NCI-H82 treated with DMSO at 0.1 percent for 48 hours (cell line): ENCODE measurements around the gene ENTPD8.
A peak's percentile ranks its signal among the peaks of the same experiment; 100 is the strongest.

Experiments used
- DNase-seq: peaks from one replicate; lab custom pipeline; 2025; ENCODE audit not compliant: unreplicated experiment; lab: John Stamatoyannopoulos, UW

The ENTPD8 gene

DNA sequence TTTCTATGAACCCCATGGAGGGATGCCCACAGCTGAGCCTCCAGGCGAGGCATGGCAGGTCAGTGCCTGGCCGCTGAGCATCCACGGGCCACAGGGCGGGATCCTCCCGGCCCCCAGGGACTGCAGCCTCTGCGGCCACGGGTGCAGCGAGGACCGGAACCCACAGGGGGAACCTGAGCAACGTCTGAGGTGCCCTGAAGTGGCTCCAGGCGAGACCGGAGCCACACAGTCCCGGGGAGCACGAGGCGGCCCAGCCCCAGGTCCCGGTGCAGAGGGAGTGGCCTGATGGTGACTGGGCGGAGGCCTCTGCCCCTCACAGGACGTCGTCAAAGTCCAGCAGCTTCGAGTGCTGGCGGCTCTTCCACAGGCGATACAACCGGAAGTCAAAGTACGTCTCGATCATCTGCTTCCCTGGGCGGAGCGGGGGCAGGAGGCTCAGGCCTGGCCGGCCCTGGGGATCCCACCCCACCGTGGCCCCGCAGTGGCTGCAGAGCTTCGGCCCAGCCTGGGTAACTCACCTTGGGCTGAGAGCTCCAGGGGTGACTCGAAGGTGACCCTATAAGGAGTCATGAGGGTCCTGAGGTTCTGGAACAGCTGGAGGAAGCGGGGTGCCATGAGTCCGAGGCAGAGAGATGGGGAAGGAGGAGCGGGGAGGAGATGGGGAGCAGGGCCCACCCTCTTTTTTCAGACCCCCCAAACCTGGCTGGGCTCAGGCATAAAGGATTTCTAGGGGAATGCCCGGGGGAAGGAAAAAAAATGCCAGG, 8.1 kb upstream of the ENTPD8 start:
- no peak for DNase-seq

DNA sequence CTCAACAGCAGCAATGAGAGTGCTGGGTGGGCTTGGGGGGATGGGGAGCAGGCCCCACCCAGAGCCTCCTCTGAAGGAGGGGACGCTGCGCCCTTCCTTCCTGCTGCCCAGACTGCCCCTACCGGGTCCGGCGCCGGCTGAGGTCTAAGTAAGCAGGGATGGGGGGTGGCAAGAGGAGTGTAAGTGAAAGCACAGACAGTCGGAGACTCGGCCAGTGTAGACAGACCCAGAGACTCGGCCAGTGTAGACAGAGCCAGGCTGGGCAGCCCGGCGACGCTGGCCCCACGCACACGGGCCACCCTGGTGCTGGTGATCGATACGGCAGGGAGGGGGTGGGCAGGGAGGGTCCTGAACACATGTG, 7.4 kb upstream of the ENTPD8 start:
- DNase-seq: no peak

DNA sequence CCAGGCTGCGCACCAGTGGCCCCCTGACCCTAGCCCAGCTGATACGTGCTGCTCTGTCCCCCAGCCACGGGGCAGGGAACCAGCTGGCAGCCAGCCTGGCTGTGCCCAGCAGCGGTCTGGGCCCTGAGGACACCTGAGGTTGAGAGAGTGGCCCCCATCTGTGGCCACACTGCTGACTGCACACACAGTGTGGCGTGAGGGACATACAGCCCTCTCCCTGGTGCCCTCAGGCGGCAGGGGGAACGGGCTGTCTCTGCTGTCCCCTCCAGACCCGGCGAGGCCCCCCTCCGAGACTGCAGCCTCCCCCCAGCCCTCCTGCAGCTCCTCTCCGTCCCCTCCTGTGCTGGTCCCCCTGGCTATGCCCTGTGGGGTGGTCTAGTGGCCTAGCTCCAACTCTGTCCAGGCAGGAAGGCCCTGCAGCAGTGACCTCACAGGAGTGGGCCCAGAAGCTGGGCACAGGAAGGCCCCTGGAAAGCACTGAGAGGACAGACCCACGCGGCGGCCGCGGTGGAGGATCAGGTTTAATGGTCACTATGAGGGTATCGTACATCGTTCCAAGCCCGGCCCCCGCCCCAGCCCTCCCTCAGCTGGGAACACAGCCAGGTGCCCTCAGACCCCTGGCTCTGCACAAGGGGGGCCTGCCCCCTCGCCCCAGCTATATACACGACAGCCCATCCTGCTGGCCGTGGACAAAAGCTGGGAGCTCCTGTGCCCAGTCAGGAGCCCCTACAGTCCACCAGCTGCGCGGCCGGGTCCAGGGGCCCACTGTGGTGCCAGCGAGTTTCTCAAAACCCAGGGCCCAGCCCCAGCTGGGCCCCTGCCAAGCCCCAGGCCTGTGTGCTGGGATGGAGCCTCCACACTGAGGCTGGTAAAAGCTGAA, 6.8 kb upstream of the ENTPD8 start:
- no peak for DNase-seq

DNA sequence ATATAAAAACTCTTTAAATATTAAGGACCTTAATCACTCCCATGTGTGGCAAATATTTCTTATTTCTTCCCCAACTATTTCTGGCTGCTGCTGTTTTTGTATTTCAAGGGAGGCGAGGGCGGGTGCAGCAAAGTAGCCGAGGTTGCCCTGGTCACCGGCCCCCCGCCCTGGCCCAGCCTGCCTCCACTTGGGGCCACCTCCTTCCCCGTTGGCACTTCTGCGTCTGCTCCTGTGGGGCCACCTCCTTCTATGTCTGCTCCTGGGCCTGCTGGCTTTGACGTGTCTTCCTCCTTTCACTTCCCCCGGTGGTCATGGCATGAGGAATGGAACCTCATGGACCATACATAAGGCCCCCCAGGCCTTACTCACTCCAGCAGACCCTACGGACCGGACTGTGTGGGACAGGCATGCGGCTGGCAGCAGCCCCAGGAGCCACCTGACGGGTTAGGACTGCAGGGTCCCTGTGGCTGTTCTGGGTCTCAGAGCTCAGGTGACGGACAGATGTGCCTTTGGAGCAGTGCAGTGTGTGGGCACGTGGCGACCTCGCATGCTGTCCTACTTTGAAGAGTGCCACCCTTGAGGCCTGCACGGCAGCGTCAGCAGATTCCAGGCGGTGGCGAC, 5.8 kb upstream of the ENTPD8 start:
- no peak for DNase-seq

DNA sequence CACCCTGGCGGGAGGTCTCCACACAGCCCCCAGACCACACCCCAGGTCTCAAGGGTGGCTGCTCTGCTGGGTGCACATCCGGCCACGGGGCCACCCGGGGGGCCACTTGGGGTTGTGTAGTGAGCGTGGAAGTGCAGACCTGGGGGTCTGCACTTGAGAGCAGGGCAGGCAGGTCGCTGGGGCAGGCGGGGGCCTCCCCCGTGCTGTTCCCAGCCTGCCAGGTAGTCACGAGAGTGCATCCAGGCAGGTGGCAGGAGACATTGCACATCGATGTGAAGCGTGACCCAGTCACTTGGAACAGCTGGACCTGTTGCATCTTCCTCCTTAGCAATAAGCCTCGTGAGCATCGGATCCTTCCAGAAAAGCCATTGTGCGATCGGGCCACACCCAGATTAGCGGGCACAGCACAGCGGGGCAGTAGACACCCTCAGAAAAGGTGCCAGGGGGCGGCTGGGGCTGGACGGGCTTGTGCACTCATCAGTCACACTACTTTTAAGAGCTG, 4.8 kb upstream of the ENTPD8 start:
- DNase-seq: no peak

DNA sequence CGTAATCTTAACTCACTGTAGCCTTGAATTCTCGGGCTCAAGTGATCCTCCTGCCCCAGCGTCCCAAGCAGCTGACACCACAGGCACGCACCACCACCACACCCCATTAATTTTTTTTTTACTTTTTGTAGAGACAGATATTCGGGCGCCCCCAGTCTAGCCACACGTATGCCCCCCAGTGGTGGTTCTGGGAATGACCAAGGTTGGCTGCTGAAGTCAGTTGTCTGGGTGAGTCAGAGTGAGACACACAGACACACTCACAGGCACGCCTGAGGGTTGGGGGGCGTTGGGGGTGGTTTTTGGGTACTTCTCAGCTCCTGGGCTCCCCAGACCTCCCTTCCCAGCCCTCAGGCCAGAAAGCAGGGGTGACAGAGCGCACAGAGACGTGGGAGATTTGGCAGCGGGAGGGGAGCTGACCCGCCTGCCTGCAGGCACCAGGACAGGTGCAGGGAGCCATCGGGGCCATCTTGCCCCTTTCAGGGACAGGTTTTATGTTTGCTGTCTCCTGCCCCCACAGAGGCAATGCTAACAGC, 4.2 kb upstream of the ENTPD8 start:
- peak; percentile 34 for DNase-seq

DNA sequence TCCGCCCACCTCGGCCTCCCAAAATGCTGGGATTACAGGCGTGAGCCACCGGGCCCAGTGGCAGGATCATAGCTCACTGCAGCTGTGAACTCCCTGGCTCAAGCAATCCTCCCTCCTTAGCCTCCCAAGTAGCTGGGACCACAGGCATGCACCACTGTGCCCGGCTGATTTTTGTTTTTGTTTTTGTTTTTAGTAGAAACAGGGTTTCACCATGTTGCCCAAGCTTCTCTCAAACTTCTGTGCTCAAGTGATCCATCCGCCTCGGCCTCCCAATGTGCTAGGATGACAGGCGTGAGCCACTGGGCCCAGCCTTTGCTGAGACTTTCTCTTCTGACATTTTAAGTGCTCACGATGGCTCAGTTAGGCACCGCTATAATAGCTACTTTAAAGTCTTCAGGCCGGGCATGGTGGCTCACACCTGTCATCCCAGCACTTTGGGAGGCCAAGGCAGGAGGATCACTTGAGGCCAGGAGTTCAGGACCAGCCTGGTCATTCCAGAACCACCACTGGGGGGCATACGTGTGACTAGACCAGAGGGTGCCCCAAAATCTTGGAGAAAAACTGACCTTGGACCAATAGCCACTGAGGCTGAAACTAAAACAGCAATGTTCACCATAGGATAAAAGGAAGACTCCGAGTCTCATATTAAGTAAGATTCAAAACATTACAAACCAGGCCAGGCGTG, 3.1 kb upstream of the ENTPD8 start:
- DNase-seq: no peak

DNA sequence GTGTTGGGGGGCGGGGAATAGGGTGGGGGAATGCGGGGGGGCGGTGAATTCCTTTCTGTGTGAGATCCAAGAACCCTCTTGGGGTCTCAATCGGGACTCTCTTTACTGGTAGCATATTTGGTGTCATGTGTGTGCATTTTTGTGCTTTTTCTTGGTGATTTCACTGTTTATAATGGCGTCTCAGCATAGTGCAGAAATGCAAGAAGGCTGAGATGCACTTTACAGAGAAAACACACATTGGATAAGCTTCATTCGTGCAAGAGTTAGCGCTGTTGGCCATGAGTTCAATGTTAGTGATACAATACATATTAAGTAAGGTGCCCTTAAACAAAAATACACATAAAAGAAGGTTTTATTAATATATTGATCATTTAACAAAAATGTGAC, 771 bp upstream of the ENTPD8 start:
- DNase-seq: no peak

DNA sequence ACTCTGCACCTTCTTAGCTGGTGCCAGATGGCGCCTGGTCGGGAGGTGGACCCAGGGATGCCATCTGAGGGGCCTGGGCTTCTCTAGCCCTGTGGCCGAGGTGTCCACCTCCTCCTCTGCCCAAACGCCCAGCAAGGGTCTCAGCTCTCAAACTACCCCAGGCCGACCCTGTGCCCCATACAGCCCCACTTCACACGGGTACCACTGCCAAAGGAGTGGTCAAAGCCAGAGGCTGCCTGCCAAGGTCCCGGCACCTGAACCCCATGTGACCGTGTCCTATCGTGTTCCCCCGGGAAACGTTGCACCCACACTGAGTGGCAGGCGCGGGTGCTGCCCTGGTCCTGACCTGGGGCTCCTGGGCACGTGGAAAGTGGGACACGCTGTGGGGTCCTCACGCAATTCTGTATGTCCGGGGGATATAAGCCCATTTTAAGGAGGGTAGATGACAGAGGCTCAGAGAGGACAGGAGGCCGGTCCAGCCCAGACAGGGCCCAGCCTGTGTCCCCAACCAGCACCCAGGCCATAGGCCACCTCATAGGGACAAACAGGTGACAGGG, 1.9 kb downstream of the ENTPD8 start:
- no peak for DNase-seq

DNA sequence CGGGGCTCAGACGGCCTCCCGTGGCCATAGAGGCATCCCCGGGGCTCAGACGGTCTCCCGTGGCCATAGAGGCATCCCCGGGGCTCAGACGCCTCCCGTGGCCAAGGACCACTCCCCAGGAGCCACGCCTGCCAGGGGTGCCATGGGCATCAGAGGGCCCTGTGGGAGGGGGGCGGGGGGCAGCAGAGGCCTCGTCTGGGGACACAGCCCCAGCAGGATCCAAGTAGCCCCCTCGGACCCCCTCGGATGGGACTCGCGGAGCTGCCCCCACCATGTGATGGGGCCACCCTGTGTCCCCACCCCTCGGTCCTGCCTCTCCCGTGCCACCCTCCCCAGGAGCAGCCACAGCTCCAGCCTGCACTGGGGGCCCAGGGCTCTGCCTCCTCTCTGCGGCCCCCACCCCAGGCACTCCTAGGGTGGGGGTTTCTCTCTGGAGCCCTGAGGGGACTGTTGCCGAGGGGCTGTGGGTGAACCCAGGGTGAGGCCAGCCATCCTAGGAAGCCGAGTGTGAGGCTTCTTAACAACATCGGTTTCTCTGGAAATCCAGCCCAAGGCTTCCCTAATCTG, 2.5 kb downstream of the ENTPD8 start:
- peak; percentile 23 for DNase-seq

DNA sequence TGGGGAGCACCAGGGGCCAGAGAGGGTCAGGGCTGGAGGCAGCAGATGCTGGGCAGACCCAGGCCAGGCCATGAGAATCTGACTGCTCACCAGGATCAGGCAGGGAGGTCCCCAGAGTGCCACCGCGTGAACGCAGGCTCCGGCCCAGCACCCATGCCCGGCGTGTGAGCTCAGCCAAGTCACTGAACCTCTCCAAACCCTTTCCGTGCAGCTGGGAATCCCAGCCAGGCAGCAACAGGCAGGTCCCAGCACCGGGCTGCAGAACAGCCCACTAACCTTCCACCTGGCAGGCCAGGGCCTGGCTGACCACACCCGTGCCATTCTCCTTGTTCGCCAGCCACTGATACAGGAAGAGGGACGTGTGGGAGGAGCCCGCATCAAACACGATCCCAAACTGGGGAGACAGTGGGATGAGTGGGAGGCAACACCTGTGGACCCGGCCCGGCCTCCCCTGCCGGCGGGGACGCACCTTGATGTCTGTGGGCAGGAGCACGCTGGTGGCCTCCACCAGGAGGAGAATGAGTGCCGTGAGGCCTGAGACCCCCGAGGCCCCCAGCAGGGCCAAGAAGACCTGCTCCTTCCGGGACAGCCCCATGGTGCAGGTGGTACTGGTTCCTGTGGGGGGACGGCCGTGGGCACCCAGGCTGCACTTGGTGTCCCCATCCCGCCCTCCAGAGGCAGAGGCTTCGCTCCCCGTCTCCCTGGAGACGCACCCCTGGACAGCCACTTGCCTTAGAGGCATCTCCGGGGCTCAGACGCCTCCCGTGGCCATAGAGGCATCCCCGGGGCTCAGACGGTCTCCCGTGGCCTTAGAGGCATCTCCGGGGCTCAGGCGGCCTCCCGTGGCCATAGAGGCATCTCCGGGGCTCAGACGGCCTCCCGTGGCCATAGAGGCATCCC, 3.2 kb downstream of the ENTPD8 start:
- no peak for DNase-seq

DNA sequence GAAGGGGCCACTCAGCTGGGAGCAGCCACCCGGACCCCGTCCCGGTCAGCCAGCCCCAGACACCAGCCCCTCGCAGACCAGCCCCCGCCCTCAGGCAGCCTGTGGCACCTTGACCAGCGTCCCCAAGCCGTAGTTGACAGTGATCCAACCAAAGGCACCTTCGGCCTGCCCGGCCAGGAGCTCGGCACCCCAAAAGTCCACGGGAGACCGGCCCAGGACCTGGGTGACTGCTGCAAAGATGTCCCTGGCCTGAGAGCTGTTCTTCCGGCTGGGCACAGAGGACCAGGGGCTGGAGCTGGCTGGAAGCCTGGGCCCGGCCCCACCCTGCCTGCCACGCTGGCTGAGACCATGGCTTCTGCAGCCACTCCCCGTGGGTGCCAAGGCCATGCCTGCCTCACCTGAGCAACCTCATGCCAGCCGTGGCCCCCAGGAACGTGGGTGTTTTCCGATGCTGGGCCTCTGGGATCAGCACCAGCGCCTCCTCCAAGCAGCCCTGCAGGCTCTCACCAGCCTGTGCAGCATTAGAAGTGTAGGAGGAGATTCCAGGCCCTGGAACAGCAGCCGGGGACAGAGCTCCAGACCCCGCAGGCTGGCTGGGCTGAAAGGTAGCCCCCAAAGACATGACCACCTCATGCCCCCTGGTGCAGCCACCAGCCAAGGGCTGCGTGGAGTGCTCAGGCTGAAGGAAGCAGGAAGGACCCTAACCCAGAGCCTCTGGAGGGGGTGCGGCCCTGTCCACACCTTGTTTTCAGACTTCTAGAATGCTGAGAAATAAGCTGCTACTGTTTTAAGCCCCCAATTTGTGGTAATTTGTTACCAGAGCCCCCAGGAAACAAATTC, 4.2 kb downstream of the ENTPD8 start:
- no peak for DNase-seq

DNA sequence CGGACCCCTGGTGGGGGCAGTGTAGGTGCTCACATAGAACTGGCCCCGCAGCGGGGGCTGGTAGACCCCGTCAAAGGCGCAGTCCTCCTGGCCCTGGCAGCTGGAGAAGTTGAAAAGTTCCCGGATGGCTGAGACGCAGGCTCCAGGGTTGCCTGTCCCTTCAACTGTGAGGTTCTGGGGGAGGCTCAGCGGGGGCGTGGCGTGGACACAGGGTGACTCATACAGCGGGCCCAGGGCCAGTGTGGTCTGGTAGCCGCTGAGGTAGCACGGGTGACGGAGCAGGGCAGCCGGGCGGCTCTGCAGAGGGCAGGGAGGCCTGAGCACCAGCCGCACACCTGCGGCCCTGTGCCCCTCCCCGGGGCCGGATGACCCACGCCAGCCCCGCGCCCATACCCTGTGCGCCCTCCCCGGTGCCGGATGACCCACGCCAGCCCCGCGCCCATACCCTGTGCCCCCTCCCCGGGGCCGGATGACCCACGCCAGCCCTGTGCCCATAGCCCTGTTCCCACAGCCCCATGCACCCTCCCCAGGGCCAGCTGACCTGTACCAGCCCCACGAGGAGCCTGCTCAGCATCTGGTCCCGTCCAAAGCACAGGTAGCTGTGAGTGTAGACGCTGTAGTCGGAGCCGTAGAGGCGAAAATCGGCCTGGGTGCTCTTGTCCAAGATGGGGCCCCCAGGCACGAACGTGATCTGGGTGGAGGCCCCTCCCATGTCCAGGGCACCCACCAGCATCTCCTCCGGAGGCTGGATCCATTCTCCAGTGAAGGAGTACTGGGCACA, 5.0 kb downstream of the ENTPD8 start:
- DNase-seq: no peak

DNA sequence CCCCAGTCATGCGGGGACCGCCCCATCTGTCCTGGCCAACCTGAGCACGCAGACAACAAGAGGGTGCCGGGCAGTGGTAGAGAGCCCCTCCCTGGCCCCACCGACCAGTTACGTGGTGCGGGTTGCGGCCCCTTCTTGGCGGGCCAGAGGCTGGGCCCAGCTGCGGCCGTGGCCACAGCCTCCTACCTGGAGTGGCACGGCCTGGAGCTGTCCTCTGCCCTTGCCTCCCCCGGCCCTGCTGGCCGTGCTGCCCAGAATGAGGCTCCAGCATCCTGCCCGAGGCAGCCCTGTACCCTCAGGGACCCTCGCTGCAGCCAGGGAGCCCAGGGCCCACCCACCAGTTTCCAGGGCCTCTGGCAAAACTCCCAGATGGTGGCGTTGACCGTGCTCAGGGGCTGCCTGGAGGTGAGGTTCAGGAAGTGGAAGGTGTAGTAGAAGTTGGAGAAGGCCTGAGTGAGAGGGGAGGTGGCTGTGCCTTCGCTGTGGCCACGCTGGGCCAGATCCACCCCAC, 5.7 kb downstream of the ENTPD8 start:
- DNase-seq: no peak

DNA sequence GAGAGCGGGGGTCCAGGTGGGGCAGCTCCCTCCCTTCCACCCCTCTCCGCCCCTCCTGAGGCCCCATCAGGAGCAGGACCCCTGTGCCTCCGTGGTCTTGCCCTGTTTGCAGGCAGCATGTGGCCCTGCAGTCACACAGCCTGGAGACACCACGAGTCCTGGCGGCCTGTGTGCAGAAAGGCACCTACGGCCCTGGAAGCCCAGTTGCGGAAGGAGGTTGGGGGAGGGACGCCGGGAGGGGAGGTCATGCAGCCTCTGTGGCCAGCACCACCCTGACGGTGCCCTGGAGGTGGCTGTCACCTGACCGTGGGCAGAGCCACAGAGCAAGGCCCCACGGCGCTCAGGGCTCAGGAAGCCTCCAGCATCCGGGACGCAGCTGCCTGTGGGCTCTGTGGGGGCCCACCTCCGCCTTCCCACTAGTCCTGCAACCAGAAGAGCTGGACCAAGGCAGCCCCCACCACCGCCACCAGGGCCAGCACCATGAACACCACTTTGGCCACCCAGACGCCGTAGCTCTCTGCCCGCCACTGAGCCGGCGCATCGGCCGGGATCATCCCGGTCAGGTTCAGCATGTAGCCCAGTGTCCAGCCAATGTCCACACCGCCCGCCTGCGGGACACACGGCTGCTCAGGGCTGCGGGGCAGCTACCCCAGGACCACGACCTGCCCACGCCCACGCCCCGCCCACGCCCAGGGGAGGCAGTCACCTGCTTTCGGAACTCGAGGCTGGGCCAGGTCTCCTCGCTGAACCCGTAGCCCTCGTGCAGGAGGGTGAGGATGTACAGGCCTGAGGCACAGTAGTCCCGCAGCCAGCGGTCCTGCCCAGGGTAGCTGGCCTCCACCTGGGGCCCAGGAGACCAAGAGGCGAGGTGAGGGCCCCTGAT, 6.4 kb downstream of the ENTPD8 start:
- DNase-seq: no peak

DNA sequence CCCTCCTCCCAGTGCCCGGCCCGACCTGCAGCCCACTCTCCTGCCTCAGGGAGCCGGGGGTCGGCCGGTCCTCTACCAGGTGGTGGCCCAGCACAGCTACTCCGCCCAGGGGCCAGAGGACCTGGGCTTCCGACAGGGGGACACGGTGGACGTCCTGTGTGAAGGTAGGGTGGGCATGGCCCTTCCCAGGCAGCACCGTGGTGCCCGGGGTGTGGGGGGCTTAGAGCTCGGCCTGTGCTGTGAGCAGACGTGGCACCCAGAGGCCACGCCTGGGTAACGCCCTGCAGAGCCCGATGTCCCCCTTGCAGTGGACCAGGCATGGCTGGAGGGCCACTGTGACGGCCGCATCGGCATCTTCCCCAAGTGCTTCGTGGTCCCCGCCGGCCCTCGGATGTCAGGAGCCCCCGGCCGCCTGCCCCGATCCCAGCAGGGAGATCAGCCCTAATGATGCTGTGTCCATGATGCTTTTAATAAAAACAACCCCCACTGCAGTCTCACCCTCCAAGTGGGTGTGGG, 7.2 kb downstream of the ENTPD8 start:
- no peak for DNase-seq
